ENCODE results near the gene PDCD6IP. TPM values are rescaled to one million over a fixed set of nuclear protein-coding genes. Genes with fewer than 3 reads are reported as not detected.
"Not testable (repeated sequence)": the region's sequence is repeated elsewhere in the genome, so short reads cannot be mapped to it uniquely, and the experiment has no call there.

PDCD6IP gene
- total and polyA plus RNA-seq, 2 experiments from 2014 or later, result 197 to 214 TPM

DNA sequence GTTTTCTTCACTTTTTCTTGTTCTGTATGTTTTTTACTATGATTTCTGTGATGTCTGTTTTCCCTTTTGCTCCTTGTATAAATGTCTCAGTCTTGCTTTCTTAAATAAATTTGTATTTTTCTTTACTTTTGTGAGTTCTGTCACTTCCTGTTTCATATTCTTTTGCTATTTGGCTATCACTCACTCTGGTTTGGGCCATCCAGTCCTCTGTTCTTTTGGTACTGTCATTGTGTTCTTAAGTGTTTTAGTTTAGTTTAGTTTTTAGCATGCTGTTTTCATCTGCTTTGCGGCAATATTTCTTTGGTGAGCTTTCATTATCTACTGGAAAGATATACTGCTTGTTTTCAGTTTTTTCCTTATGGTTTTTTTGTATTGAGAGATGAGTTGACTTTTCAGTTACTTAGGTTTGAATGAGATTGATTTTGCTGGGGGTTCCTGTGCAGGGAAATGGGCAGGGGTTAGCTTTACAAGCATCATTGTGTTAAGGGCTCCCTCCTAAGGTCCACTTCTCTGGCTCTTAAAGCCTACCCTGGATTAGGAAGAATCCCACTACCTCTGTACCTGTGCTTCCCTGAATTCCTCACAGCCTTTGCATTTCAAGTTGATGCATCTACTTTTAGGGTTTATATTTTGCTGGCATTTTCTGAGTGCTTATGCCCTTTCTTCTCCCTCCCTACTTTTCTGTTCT, 35.1 kb downstream of the PDCD6IP start:
- no peaks in the 10 kb centered on the region for H4K20me1 ChIP-seq (ENCODE audit: insufficient read depth)
- no peak overlapping the region for H2AFZ ChIP-seq
- peaks cover 48% of the 10 kb centered on the region for H3K36me3 ChIP-seq (ENCODE audit: low read depth)
- in situ Hi-C loops (cut with MboI), result no loop called here
- H3K9me3 ChIP-seq (ENCODE audit: low read depth), result no peaks in the 10 kb centered on the region
- WGBS, 2 experiments (ENCODE audit: low coverage in 1 of 2, low lambda C conversion rate in 2 of 2, missing lambda C conversion rate in 2 of 2), result 45 to 63% methylated on average over 1 of the region's 1 CpG
- H3K27me3 ChIP-seq (replicated peaks; ENCODE audit: insufficient read depth), result no peaks in the 10 kb centered on the region
- DNase-seq, result no peak
- no peak overlapping the region for H3K4me3 ChIP-seq
- no peaks in the 10 kb centered on the region for H3K9me2 ChIP-seq (ENCODE audit: insufficient read depth)
- TF ChIP-seq EZH2 (IDR thresholded peaks at IDR 0.05; ENCODE audit: insufficient read depth, poor library complexity, severe bottlenecking), result no peak
- no peak for TF ChIP-seq EZH2phosphoT487 (IDR thresholded peaks at IDR 0.05; ENCODE audit: insufficient read depth, low read depth)
- peaks cover 18% of the 10 kb centered on the region for H3K4me1 ChIP-seq (ENCODE audit: insufficient read depth)
- H3K9ac ChIP-seq, result no peak overlapping the region
- no peak overlapping the region for H3K27ac ChIP-seq
- no peaks in the 10 kb centered on the region; the same call in 1 of the 2 replicates for H3F3A ChIP-seq (ENCODE audit: insufficient read depth)
- H3K4me2 ChIP-seq (ENCODE audit: unreplicated experiment), result no peak overlapping the region
- H3K79me2 ChIP-seq (ENCODE audit: insufficient read depth), result peaks cover 97% of the 10 kb centered on the region

DNA sequence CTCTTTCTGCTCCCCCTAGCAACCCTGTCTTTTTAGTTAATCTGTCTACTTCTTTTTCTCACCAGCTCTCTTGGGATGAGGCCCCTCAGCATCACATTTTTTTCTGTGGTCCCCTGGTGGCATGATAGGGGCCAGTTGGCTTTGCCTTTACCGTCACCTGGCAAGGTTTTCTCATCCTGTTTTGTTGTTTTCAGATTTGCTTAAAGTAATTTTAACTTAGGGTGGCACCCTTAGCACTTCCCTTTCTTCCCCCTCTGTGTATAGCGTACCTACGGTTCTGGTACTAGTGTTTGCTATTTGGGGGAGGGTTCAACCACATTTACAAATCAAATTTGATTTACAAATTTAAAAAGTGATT, 35.6 kb downstream of the PDCD6IP start:
- 96 to 100% methylated on average over 3 of the region's 3 CpGs for WGBS, 2 experiments (ENCODE audit: low coverage in 1 of 2, low lambda C conversion rate in 2 of 2, missing lambda C conversion rate in 2 of 2)
- DNase-seq, result no peak
- no peak overlapping the region for H3K9ac ChIP-seq
- no peaks in the 10 kb centered on the region for H3K9me3 ChIP-seq (ENCODE audit: low read depth)
- H2AFZ ChIP-seq, result no peak overlapping the region
- H4K20me1 ChIP-seq (ENCODE audit: insufficient read depth), result no peaks in the 10 kb centered on the region
- H3K4me1 ChIP-seq (ENCODE audit: insufficient read depth), result peaks cover 18% of the 10 kb centered on the region
- H3K27me3 ChIP-seq (replicated peaks; ENCODE audit: insufficient read depth), result no peaks in the 10 kb centered on the region
- in situ Hi-C loops (cut with MboI), result no loop called here
- no peak overlapping the region for H3K27ac ChIP-seq
- H3F3A ChIP-seq (ENCODE audit: insufficient read depth), result no peaks in the 10 kb centered on the region; the same call in 1 of the 2 replicates
- peaks cover 48% of the 10 kb centered on the region for H3K36me3 ChIP-seq (ENCODE audit: low read depth)
- no peaks in the 10 kb centered on the region for H3K9me2 ChIP-seq (ENCODE audit: insufficient read depth)
- H3K79me2 ChIP-seq (ENCODE audit: insufficient read depth), result peaks cover 95% of the 10 kb centered on the region
- no peak overlapping the region for H3K4me3 ChIP-seq
- H3K4me2 ChIP-seq (ENCODE audit: unreplicated experiment), result no peak overlapping the region
- TF ChIP-seq EZH2phosphoT487 (IDR thresholded peaks at IDR 0.05; ENCODE audit: insufficient read depth, low read depth) (no peak), EZH2 (IDR thresholded peaks at IDR 0.05; ENCODE audit: insufficient read depth, poor library complexity, severe bottlenecking) (no peak)

DNA sequence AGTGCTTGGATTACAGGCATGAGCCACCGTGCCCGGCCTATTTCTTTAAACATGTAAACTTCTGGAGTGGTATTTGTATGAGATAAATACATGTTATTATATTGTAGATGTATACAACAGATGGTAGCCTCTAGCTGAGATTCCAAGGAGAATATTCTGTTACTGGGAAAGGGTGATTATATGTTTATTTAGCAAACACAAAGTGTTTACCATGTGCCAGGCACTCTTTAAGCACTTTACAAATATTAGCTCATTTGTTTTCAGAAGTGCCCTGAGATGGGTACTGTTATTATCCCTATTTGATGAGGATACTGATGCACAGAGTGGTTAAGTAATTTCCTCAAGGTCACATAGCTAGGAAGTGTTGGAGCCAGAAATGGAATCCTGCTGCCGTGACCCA, 38.8 kb downstream of the PDCD6IP start:
- H3K27ac ChIP-seq; H3K9me2 ChIP-seq (ENCODE audit: insufficient read depth); H3K27me3 ChIP-seq (replicated peaks; ENCODE audit: insufficient read depth); H4K20me1 ChIP-seq (ENCODE audit: insufficient read depth); H3K9ac ChIP-seq; DNase-seq; H2AFZ ChIP-seq; H3K4me3 ChIP-seq; H3K9me3 ChIP-seq (ENCODE audit: low read depth); H3K4me2 ChIP-seq (ENCODE audit: unreplicated experiment); in situ Hi-C loops (cut with MboI); H3F3A ChIP-seq (ENCODE audit: insufficient read depth): not testable (repeated sequence)
- WGBS, 2 experiments (ENCODE audit: low coverage in 1 of 2, low lambda C conversion rate in 2 of 2, missing lambda C conversion rate in 2 of 2), result 82 to 87% methylated on average over 3 of the region's 3 CpGs
- peaks cover 53% of the 10 kb centered on the region for H3K36me3 ChIP-seq (ENCODE audit: low read depth)
- H3K4me1 ChIP-seq (ENCODE audit: insufficient read depth), result peaks cover 10% of the 10 kb centered on the region; the same call in 1 of the 2 replicates
- H3K79me2 ChIP-seq (ENCODE audit: insufficient read depth), result peaks cover 78% of the 10 kb centered on the region

DNA sequence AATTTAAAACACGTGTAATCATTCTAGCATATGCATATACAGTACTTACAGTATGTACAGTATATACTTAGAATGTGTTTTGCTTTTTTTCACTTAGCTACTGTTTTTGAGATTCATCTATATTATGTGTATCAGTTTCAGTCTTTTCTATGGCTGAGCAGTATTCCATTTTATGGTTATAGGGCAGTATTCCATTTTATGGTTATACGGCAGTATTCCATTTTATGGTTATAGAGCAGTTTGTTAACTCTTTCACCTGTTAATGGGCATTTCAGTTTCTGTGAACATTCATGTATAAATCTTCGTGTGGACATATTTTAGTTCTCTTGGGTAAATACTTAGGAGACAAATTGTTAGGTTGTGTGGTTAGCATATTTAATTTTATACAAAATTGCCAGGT, 40.9 kb downstream of the PDCD6IP start:
- no peak for DNase-seq
- H3K4me2 ChIP-seq (ENCODE audit: unreplicated experiment), result no peak overlapping the region
- H3K27me3 ChIP-seq (replicated peaks; ENCODE audit: insufficient read depth), result no peaks in the 10 kb centered on the region
- no peak overlapping the region for H2AFZ ChIP-seq
- H3K9me2 ChIP-seq (ENCODE audit: insufficient read depth), result no peaks in the 10 kb centered on the region
- no peaks in the 10 kb centered on the region for H3K9me3 ChIP-seq (ENCODE audit: low read depth)
- no peak overlapping the region for H3K27ac ChIP-seq
- no peaks in the 10 kb centered on the region for H3F3A ChIP-seq (ENCODE audit: insufficient read depth)
- WGBS, 2 experiments (ENCODE audit: low coverage in 1 of 2, low lambda C conversion rate in 2 of 2, missing lambda C conversion rate in 2 of 2), result 94 to 97% methylated on average over 3 of the region's 3 CpGs
- H3K4me1 ChIP-seq (ENCODE audit: insufficient read depth), result no peaks in the 10 kb centered on the region
- H3K9ac ChIP-seq, result no peak overlapping the region
- no peaks in the 10 kb centered on the region for H4K20me1 ChIP-seq (ENCODE audit: insufficient read depth)
- in situ Hi-C loops (cut with MboI), result no loop called here
- H3K79me2 ChIP-seq (ENCODE audit: insufficient read depth), result peaks cover 73% of the 10 kb centered on the region
- H3K36me3 ChIP-seq (ENCODE audit: low read depth), result peaks cover 59% of the 10 kb centered on the region
- no peak overlapping the region for H3K4me3 ChIP-seq
- TF ChIP-seq EZH2phosphoT487 (IDR thresholded peaks at IDR 0.05; ENCODE audit: insufficient read depth, low read depth), result no peak
- TF ChIP-seq EZH2 (IDR thresholded peaks at IDR 0.05; ENCODE audit: insufficient read depth, poor library complexity, severe bottlenecking), result no peak

DNA sequence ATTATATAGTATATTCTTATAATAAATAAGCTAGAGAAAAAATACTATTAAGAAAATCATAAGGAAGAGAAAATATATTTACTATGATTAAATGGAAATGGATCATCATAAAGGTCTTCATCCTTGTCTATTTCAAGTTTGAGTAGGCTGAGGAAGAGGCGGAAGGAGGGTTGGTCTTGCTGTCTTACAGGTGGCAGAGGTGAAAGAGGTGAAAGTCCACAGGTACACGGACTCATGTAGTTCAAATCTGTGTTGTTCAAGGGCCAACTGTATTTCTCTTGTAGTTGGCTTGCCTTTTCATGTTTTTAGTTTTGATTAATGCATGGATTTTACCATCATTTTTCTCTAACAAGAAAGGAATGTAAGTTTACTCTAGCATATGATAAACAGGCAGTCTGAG, 41.7 kb downstream of the PDCD6IP start:
- H3K4me1 ChIP-seq (ENCODE audit: insufficient read depth), result no peaks in the 10 kb centered on the region
- H3K9me2 ChIP-seq (ENCODE audit: insufficient read depth), result no peaks in the 10 kb centered on the region
- DNase-seq, result no peak
- no peaks in the 10 kb centered on the region for H3K9me3 ChIP-seq (ENCODE audit: low read depth)
- H3K79me2 ChIP-seq (ENCODE audit: insufficient read depth), result peaks cover 73% of the 10 kb centered on the region
- in situ Hi-C loops (cut with MboI), result no loop called here
- 96 to 97% methylated on average over 2 of the region's 2 CpGs for WGBS, 2 experiments (ENCODE audit: low coverage in 1 of 2, low lambda C conversion rate in 2 of 2, missing lambda C conversion rate in 2 of 2)
- no peak overlapping the region for H3K27ac ChIP-seq
- no peak for TF ChIP-seq EZH2phosphoT487 (IDR thresholded peaks at IDR 0.05; ENCODE audit: insufficient read depth, low read depth)
- TF ChIP-seq EZH2 (IDR thresholded peaks at IDR 0.05; ENCODE audit: insufficient read depth, poor library complexity, severe bottlenecking), result no peak
- H3K4me3 ChIP-seq, result no peak overlapping the region
- H4K20me1 ChIP-seq (ENCODE audit: insufficient read depth), result no peaks in the 10 kb centered on the region
- H3F3A ChIP-seq (ENCODE audit: insufficient read depth), result no peaks in the 10 kb centered on the region
- no peak overlapping the region for H3K4me2 ChIP-seq (ENCODE audit: unreplicated experiment)
- peaks cover 63% of the 10 kb centered on the region for H3K36me3 ChIP-seq (ENCODE audit: low read depth)
- no peaks in the 10 kb centered on the region for H3K27me3 ChIP-seq (replicated peaks; ENCODE audit: insufficient read depth)
- H2AFZ ChIP-seq, result no peak overlapping the region
- H3K9ac ChIP-seq, result no peak overlapping the region

Data from GM23248 (cell line).